ENCODE data around the gene SRRD.

DNA sequence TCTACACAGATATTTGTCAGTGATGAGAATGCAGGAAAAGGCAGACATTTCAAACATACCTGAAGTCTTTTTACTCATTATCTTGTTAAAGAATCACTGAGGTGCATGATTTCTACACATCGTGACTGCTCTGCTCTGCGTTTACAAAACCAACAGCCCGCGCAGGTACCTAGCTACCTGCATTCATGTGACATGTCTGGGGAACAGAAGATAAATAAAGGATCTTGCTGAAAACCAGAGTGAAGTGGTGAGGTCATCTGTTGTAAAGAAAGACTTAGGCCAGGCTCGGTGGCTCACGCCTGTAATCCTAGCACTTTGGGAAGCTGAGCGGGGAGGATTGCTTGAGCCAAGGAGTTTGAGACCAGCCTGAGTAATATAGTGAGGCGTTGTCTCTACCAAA is 38.9 kb upstream of the SRRD start:
- TF ChIP-seq, protein P1, sequence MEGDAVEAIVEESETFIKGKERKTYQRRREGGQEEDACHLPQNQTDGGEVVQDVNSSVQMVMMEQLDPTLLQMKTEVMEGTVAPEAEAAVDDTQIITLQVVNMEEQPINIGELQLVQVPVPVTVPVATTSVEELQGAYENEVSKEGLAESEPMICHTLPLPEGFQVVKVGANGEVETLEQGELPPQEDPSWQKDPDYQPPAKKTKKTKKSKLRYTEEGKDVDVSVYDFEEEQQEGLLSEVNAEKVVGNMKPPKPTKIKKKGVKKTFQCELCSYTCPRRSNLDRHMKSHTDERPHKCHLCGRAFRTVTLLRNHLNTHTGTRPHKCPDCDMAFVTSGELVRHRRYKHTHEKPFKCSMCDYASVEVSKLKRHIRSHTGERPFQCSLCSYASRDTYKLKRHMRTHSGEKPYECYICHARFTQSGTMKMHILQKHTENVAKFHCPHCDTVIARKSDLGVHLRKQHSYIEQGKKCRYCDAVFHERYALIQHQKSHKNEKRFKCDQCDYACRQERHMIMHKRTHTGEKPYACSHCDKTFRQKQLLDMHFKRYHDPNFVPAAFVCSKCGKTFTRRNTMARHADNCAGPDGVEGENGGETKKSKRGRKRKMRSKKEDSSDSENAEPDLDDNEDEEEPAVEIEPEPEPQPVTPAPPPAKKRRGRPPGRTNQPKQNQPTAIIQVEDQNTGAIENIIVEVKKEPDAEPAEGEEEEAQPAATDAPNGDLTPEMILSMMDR (IDR thresholded peaks at IDR 0.05), result no peak
- TF ChIP-seq POLR2A (IDR thresholded peaks at IDR 0.05; ENCODE audit: low read depth), result no peak
- TF ChIP-seq POLR2AphosphoS5 (IDR thresholded peaks at IDR 0.05), result no peak
